ENCODE results near the gene CTF1. TPM values are rescaled to one million over a fixed set of nuclear protein-coding genes. Genes with fewer than 3 reads are reported as not detected.

The CTF1 gene
- total RNA-seq, 1 donor from 2014 or later, result 1.7 TPM

GRCh38 chr16:30899794-30900193 lies 3.4 kb downstream of the CTF1 start:
- no peak for DNase-seq
- H3K36me3 Mint-ChIP-seq (ENCODE audit: unreplicated experiment), result no peaks in the 10 kb centered on the region
- H3K4me3 Mint-ChIP-seq (ENCODE audit: unreplicated experiment), result no peak overlapping the region
- H3K4me1 Mint-ChIP-seq (ENCODE audit: low read depth, unreplicated experiment), result peaks cover 14% of the 10 kb centered on the region
- H3K27ac Mint-ChIP-seq (ENCODE audit: unreplicated experiment), result no peak overlapping the region
- peaks cover 17% of the 10 kb centered on the region for H3K9me3 Mint-ChIP-seq (ENCODE audit: unreplicated experiment)
- peaks cover 12% of the 10 kb centered on the region for H3K27me3 Mint-ChIP-seq (ENCODE audit: unreplicated experiment)
- TF ChIP-seq, protein P1, sequence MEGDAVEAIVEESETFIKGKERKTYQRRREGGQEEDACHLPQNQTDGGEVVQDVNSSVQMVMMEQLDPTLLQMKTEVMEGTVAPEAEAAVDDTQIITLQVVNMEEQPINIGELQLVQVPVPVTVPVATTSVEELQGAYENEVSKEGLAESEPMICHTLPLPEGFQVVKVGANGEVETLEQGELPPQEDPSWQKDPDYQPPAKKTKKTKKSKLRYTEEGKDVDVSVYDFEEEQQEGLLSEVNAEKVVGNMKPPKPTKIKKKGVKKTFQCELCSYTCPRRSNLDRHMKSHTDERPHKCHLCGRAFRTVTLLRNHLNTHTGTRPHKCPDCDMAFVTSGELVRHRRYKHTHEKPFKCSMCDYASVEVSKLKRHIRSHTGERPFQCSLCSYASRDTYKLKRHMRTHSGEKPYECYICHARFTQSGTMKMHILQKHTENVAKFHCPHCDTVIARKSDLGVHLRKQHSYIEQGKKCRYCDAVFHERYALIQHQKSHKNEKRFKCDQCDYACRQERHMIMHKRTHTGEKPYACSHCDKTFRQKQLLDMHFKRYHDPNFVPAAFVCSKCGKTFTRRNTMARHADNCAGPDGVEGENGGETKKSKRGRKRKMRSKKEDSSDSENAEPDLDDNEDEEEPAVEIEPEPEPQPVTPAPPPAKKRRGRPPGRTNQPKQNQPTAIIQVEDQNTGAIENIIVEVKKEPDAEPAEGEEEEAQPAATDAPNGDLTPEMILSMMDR (IDR thresholded peaks at IDR 0.05; ENCODE audit: partially characterized antibody, unreplicated experiment), result no peak

DNA sequence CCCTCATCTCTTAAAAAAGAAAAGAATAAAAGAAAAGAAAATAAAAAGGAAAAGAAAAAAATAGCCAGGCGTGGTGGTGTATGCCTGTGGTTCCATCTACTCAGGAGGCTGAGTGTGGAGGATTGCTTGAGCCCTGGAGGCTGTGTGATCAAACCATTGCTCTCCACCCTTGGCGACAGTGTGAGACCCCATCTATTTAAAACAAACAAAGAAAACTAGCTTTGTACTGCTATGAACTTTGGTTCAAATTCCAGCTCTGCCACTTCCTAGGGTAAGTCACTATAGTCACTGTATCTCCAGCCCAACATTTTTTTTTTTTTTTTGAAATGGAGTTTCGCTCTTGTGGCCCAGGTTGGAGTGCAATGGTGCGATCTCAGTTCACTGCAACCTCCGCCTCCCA lies 4.2 kb downstream of the CTF1 start:
- no peaks in the 10 kb centered on the region for H3K36me3 Mint-ChIP-seq (ENCODE audit: unreplicated experiment)
- TF ChIP-seq, protein P1 (IDR thresholded peaks at IDR 0.05; ENCODE audit: partially characterized antibody, unreplicated experiment), result no peak
- H3K27me3 Mint-ChIP-seq (ENCODE audit: unreplicated experiment), result peaks cover 10% of the 10 kb centered on the region
- peaks cover 11% of the 10 kb centered on the region for H3K4me1 Mint-ChIP-seq (ENCODE audit: low read depth, unreplicated experiment)
- H3K27ac Mint-ChIP-seq (ENCODE audit: unreplicated experiment), result no peak overlapping the region
- no peak for DNase-seq
- peaks cover 13% of the 10 kb centered on the region for H3K9me3 Mint-ChIP-seq (ENCODE audit: unreplicated experiment)
- no peak overlapping the region for H3K4me3 Mint-ChIP-seq (ENCODE audit: unreplicated experiment)

GRCh38 chr16:30901201-30902028 lies 5.0 kb downstream of the CTF1 start:
- peaks cover 8% of the 10 kb centered on the region for H3K9me3 Mint-ChIP-seq (ENCODE audit: unreplicated experiment)
- no peak overlapping the region for H3K27ac Mint-ChIP-seq (ENCODE audit: unreplicated experiment)
- DNase-seq, result no peak
- peaks cover 6% of the 10 kb centered on the region for H3K27me3 Mint-ChIP-seq (ENCODE audit: unreplicated experiment)
- TF ChIP-seq, protein P1 (IDR thresholded peaks at IDR 0.05; ENCODE audit: partially characterized antibody, unreplicated experiment), result no peak
- peaks cover 5% of the 10 kb centered on the region for H3K4me1 Mint-ChIP-seq (ENCODE audit: low read depth, unreplicated experiment)
- no peaks in the 10 kb centered on the region for H3K36me3 Mint-ChIP-seq (ENCODE audit: unreplicated experiment)
- peak overlapping the region; percentile 74 for H3K4me3 Mint-ChIP-seq (ENCODE audit: unreplicated experiment)

- no peaks in the 10 kb centered on the region for H3K36me3 Mint-ChIP-seq (ENCODE audit: unreplicated experiment)
- peaks cover 6% of the 10 kb centered on the region for H3K27me3 Mint-ChIP-seq (ENCODE audit: unreplicated experiment)
- H3K4me1 Mint-ChIP-seq (ENCODE audit: low read depth, unreplicated experiment), result peaks cover 5% of the 10 kb centered on the region
- DNase-seq, result peak; percentile 79
- TF ChIP-seq, protein P1 (IDR thresholded peaks at IDR 0.05; ENCODE audit: partially characterized antibody, unreplicated experiment), result peak; percentile 27
- H3K27ac Mint-ChIP-seq (ENCODE audit: unreplicated experiment), result peak overlapping the region; percentile 97
- peak overlapping the region; percentile 91 for H3K4me3 Mint-ChIP-seq (ENCODE audit: unreplicated experiment)
- H3K9me3 Mint-ChIP-seq (ENCODE audit: unreplicated experiment), result peaks cover 8% of the 10 kb centered on the region
Measured at GRCh38 chr16:30902029-30902972, 5.9 kb downstream of the CTF1 start.
